Thyroid gland (tissue), 4 donors: Measurements from ENCODE around the gene ACADL.
A peak's percentile ranks its signal among the peaks of the same experiment; 100 is the strongest.

ENCODE experiments used
- CTCF ChIP-seq, 6 experiments: fragments of 200-600 bp in 3 of 6; fragments of 450-650 bp in 3 of 6; sonication (generic) in 3 of 6; IDR thresholded peaks; one replicate each; pipeline ENCODE4 v1.5.1; 2016 to 2019; ENCODE audit warnings: antibody characterized with exemption in 6 of 6, mild to moderate bottlenecking in 2 of 6, inconsistent platforms in 1 of 6, moderate library complexity in 1 of 6
- POLR2A ChIP-seq, 2 donors: fragments of 450-650 bp; IDR thresholded peaks; one replicate each; pipeline ENCODE4 v1.6.1; 2017; ENCODE audit warnings: antibody characterized with exemption in 2 of 2, mild to moderate bottlenecking in 2 of 2, moderate library complexity in 1 of 2

GRCh38 chr2:210224941-210225672, at the start of gene ACADL:
- TF ChIP-seq CTCF (IDR thresholded peaks at IDR 0.05) (peak in 1 of 6 experiments; percentile 29), POLR2A (IDR thresholded peaks at IDR 0.05) (peak; percentile 37 to 92)
